Measurements from ENCODE around the gene NDRG4.

NDRG4 gene

DNA sequence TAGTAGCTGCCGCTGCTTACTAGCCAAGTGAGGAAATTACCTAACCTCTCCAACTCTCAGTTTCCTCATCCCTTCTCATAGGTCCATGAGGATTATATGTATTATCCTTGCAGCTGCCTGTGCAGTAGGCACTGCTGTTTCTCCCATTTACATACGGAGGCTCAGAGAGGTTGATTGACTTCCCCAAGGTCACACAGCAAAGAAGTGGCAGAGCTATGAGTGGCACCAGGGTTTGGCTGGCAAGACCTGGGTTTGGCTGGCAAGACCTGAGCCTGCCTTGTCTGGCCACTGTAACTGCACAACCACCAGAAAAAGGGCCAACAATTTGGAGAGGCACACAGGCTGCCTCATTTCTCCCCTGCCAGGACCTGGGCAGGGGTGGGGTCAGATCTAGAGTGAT, 2.5 kb upstream of the NDRG4 start:
- no peak for DNase-seq

- no peak for DNase-seq
These were observed 2.0 kb upstream of the NDRG4 start for GRCh38 chr16:58497935-58498334.

DNA sequence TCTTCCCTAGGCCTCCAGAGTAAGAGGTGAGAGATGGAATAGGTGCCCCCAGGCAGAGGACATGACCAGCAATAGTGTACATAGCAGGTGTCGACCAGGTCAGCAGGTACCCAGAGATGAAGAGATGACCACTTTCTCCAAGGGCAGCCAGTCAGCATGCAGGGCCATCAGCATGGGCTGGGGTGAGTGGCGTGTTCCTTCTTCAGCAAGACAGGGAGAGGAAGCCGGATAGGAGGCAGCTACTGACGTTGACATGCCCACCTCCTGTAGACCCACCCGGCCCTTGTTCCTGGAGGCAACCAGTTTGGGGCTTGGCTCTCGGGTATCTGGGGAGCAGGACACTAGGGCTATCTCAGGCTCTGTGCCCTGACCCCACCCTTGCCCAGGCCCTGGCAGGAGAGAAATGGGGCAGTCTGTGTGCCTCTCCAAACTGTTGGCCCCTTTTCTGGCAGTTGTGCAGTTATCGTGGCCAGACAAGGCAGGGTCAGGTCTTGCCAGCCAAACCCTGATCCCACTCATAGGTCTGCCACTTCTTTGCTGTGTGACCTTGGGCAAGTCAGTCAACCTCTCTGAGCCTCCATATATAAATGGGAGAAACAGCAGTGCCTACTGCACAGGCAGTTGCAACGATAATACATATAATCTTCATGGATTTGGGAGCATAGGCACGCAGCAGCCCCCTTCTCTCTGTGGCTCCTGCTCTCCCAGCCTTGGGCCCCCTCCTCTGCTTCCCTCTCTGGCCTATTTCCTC, 1.4 kb upstream of the NDRG4 start:
- DNase-seq: no peak

- DNase-seq: no peak
These were observed 841 bp upstream of the NDRG4 start for GRCh38 chr16:58499092-58499511.

- DNase-seq: no peak
These were observed 693 bp downstream of the NDRG4 start for GRCh38 chr16:58500430-58501241.

DNA sequence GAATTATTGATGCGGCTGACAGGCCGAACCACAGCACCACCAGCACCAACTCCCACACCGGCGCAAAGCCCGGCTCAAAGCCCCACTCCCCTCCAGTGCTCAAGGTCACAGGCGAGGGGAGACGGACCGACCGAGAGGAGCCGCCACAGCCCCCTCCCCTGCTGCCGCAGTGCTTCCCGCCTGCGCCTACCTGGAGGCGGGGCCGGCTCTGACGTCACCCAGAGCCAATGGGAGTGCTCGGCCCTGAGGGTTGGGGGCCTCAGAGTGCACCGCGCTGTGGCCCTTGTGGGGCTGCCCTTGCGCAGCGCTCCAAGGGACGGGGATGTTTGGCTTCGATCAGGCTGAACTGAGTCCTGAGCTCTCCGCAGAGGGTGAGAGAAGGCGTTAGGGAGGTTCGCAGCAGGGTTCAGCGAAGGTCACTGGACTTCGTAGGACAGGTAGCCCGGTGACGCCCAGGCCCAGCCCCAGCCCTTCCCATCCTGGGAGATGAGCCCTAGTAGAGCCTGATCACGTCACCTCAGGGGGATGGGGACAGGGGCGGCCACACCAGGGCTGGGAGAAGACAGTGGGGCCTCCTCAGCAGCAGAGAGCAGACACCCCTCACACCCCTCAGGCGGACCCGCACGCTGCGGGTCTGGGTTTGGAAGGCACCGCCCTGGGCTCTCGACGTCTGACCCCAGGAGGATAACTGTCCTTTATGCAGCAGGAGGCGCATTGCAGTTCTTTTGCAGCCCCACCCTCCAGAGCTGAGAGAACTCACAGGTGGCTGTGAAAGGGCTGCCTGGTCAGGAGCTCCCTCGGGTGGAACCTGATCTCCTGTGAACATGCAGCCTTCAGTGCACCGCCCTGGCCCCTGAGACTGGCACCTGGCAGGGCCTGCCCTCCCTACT, 1.5 kb downstream of the NDRG4 start:
- no peak for DNase-seq

DNA sequence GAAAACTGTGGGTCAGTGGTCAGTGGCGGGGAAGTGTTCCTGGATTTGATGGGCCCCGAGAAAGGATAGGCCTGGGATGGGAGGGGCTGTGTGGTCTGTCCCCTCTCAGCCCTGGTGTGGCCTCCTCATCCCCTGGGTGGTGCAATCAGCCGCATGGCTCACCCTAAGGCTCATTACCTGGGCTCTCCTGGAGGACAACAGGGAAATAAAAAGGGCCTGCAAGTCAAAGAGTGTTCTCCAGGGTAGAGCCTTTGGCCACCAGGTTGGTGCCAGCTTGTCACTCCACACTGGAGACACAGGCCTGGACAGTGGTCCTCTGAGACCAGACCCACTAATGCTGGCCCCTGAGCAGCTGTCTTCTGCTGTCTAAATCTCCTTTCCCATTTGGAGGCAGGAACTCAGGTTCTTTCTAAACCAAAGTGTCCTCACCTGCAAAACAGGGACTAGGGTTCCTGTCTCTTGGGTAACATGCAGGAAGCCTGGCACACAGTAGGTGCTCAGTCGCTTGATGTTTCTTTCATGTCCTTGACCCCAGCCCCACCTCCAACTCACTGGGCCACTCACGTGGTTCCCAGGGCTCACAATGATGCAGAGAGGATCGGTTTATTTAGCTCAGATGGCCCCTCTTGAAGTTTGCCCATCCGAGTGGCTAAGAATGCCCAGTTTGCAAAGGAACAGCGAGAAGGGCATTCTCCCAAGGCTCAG, 2.4 kb downstream of the NDRG4 start:
- no peak for DNase-seq

GRCh38 chr16:58503166-58503862, 3.4 kb downstream of the NDRG4 start:
- no peak for DNase-seq

DNA sequence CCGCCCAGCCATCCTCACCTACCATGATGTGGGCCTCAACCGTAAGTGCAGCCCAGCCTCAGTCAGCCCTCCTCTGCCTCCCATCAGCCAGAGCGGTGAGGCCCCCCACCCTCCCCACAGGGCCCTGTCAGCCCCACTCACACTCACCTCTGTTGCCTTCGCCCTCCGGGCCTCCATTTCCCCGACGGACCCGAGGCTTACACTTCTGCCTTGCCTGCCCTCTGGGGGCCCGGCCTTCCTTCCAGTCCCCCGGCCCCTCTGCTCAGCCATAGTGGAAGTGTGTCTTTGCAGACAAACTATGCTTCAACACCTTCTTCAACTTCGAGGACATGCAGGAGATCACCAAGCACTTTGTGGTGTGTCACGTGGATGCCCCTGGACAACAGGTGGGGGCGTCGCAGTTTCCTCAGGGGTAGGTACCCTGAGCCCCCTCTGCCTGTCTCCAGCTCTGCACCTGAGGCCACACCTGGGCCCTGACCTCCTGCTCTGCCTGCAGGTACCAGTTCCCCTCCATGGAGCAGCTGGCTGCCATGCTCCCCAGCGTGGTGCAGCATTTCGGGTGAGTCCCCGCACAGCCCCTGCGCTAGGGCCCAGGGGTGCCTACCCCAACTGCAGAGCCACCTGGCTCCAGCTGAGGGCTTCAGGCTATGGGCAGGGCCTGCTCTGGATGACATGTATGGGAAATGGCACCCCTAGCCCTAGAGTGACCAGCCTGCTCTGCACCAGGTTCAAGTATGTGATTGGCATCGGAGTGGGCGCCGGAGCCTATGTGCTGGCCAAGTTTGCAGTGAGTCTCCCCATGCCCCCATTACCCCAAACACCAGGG, 4.1 kb downstream of the NDRG4 start:
- DNase-seq: no peak

DNA sequence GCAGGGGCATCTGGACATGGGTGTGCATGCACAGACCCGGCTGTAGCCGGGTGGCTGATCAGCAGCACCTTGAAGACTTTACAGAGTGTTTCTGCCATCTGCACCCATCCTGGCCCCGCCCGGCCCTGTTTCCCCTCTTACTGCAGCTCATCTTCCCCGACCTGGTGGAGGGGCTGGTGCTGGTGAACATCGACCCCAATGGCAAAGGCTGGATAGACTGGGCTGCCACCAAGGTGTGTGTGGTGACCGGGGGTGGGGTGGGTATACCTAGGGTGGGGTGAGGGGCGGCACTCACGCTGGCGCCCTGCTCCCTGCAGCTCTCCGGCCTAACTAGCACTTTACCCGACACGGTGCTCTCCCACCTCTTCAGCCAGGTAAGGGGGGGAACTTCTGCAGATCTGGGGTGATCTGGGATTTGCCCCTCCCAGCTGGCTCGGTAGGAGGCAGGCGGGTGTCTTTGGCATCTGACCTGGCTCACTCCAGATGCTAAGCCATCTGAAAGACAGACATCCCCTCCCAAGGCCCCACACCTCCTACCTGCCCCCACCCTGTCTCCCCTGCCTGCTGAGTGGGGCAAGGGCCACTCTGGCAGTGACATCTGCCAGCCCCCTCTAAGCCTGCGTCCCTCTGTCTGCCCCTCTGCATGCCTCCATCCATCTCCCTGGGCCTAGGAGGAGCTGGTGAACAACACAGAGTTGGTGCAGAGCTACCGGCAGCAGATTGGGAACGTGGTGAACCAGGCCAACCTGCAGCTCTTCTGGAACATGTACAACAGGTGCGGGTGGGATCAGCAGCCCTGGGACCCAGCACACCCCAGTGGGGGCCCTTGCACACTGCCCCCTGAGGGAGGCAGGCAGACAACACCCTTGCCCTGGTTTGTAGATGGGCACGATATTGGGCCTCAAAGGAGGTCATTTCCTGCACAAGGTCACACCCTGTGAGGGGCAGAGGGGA, 6.6 kb downstream of the NDRG4 start:
- DNase-seq: no peak

DNA sequence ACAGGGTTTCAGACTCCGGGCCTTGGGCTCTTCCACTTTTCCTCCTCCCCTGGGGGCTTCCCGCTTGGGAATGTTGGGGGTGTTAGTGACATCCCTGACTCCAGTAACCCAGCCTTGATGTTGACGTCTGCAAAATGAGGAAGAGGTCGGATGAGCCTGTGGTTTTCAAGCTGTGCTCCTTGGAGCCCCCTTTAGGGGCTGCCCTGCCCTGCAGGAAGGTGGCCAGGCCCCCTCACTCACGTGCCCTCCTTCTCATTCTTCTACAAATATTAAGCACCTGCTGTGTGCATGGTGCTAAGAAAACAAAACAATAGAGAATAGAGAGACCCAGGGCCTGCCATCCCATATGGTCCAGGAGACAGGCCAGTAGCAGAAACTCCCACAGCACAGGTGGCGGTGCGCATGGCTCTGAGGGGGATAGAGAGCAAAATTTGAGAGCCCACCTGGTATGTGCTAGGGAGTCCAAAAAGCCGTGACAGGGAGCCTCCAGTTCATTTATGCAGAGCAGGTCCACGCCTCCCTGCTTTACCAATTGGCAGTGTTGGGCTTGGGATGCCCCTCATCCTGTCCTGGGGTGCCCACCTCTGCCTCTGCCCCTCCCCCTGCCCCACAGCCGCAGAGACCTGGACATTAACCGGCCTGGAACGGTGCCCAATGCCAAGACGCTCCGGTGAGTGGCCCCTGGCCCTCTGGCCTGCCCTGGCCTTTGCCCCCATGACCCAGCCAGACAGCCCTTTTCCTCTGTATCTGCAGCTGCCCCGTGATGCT, 7.4 kb downstream of the NDRG4 start:
- DNase-seq: no peak

- no peak for DNase-seq
These were observed 8.2 kb downstream of the NDRG4 start for GRCh38 chr16:58507963-58508670.

DNA sequence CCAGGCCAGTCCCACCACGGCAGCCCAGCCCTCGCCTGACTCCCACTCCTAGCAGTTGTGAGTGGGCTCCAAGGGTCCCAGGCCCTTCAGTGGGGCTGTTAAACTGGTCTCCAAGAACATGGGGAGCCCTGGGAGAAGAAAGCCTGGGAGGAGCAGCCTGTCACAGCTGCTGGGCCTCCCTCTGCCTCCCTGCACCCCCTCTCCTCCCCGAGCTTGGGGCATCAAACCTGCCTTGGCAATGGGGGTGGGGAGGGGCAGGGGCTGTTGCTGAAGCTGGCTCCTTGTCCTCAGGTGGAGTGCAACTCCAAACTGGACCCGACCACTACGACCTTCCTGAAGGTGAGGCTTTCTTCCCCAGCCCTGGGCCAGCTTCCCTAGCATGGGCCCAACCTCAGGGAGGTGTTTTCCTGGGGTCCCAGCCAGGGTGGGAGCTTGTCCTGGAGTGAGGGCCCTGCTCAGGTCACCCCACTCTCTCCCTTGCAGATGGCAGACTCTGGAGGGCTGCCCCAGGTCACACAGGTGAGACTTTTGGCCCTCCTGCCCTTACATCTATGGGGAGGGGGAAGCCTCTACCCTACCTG, 8.8 kb downstream of the NDRG4 start:
- no peak for DNase-seq

- no peak for DNase-seq
These were observed 9.5 kb downstream of the NDRG4 start for GRCh38 chr16:58509256-58510096.

DNA sequence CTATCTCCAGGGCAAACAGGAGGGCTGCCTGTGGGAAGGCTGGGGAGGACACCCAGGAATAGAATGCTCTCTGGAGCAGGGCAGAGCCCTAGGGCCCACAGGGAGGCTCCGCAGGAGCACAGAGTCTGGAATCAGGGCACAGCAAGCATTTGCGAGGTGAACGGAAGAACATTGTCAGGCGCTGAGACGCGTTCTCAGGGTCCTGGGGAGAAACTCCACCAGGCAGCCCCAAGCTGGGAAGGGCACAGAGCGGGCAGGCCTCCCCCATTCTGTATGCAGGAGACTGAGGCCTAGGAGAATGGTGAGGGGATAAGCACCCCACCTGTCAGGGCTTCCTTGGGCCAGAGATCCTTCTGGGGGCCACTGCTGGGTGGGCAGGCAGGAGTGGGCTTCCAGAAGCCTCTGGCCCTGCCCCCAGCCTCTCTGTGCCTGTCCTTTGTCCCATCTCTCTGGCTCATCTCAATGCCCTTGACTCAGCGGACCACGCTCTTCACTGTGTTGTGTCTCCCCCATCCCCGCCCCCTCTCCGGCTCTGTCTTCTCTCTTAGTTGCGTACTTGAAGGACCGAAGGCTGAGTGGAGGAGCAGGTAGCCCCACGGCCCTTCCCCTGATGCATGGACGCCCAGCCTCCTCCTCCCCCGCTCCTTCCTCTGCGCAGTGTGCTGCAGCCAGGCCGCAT, 10.3 kb downstream of the NDRG4 start:
- no peak for DNase-seq

All from NCI-H446 (cell line).